Measurements from ENCODE around the gene KRT74.

DNA sequence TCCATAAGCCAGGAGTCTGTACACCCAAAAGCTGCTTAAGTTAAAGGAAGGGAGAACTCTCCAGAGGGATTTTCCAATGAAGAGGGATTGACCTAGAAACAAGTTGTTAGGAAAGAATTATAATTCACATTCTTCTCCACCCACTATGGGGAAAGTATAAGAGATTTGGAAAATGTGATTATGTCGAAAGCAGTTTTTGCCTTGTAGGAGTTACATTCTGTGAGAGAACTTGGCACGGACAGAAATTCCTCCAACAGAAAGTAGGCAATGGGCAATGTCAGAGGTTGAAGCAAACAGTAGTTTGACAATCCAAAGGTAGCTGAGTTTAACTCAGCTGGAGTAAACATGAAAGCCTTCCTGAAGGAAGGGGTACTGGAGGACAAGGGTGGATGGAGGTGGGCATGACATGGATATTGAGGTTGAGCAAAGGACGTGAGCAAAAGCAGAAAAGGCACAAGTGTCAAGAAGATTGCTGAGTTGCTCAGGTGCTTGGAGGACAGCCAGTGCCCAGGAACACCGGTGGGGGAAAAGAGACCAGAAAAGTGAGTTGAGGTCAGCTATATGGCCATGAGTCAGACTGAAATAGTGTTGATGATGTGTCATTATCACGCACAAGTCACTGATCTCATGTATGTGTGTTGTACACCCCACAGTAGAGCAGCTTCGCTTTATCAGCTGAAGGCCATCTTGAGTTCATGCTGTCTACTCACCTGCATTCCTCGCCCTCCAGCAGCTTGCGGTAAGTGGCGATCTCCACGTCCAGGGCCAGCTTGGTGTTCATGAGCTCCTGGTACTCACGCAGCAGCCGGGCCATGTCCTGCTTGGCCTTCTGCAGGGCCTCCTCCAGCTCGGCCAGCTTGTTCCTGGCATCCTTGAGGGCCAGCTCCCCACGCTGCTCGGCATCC, 57.5 kb downstream of the KRT74 start:
- TF ChIP-seq, protein P1, sequence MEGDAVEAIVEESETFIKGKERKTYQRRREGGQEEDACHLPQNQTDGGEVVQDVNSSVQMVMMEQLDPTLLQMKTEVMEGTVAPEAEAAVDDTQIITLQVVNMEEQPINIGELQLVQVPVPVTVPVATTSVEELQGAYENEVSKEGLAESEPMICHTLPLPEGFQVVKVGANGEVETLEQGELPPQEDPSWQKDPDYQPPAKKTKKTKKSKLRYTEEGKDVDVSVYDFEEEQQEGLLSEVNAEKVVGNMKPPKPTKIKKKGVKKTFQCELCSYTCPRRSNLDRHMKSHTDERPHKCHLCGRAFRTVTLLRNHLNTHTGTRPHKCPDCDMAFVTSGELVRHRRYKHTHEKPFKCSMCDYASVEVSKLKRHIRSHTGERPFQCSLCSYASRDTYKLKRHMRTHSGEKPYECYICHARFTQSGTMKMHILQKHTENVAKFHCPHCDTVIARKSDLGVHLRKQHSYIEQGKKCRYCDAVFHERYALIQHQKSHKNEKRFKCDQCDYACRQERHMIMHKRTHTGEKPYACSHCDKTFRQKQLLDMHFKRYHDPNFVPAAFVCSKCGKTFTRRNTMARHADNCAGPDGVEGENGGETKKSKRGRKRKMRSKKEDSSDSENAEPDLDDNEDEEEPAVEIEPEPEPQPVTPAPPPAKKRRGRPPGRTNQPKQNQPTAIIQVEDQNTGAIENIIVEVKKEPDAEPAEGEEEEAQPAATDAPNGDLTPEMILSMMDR (conservative IDR thresholded peaks at IDR 0.05), result no peak
- no peak for TF ChIP-seq ZFX (IDR thresholded peaks at IDR 0.05)

Data from C4-2B (cell line).